ENCODE data around the gene ADAMTSL5.

DNA sequence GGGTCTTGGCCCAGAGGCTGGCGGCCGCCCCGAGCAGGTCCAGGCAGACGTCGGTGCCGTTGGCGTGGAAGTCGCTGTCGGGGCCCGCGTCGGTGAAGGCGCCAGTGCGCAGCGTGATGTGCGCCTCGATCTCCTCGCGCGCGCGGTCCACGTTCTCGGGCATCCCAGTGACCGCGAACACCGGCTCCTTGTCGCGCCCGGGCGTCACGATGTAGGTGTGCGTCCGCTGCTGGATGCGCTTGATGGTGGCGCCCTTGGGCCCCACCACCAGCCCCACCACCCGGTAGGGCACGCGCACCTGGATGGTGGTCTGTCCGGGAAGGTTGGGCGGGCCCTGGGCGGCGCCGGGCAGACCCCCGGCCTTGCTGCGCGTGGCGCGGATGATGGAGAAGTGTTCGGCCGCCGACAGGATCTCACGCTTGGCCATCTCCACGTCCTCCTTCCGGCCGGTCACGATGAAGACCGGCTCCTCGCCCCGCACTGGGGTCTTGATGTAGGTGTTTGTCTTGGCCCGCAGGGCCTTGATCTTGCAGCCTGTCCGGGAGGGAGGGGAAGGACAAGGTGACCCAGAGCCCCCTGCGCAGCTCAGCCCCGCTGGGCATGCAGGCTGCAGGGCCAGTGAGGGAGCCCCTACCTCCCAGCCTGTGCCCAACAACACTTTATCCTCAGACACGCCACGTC is 43.7 kb upstream of the ADAMTSL5 start:
- TF ChIP-seq, protein P1, sequence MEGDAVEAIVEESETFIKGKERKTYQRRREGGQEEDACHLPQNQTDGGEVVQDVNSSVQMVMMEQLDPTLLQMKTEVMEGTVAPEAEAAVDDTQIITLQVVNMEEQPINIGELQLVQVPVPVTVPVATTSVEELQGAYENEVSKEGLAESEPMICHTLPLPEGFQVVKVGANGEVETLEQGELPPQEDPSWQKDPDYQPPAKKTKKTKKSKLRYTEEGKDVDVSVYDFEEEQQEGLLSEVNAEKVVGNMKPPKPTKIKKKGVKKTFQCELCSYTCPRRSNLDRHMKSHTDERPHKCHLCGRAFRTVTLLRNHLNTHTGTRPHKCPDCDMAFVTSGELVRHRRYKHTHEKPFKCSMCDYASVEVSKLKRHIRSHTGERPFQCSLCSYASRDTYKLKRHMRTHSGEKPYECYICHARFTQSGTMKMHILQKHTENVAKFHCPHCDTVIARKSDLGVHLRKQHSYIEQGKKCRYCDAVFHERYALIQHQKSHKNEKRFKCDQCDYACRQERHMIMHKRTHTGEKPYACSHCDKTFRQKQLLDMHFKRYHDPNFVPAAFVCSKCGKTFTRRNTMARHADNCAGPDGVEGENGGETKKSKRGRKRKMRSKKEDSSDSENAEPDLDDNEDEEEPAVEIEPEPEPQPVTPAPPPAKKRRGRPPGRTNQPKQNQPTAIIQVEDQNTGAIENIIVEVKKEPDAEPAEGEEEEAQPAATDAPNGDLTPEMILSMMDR (IDR thresholded peaks at IDR 0.05): no peak
- TF ChIP-seq EP300 (IDR thresholded peaks at IDR 0.05) (no peak), POLR2A (IDR thresholded peaks at IDR 0.05) (no peak)
